Activated naive CD4-positive, alpha-beta T cell treated with anti-CD3 and anti-CD28 coated beads, Interleukin-2, amount 50 U/mL, for 24 hours (primary cell): Measurements from ENCODE around the gene NT5DC2.
A peak's percentile ranks its signal among the peaks of the same experiment; 100 is the strongest.

Experiments
- H3K27ac Mint-ChIP-seq: one replicate; pipeline ENCODE4 v1.8.0; 2021; ENCODE audit warnings: mild to moderate bottlenecking, mixed read lengths
- H3K27me3 Mint-ChIP-seq: one replicate; pipeline ENCODE4 v1.8.0; 2021; ENCODE audit warnings: mixed read lengths
- H3K36me3 Mint-ChIP-seq: one replicate; pipeline ENCODE4 v1.8.0; 2021; ENCODE audit warnings: mixed read lengths
- H3K4me1 Mint-ChIP-seq: one replicate; pipeline ENCODE4 v1.8.0; 2021; ENCODE audit warnings: mixed read lengths
- H3K4me3 Mint-ChIP-seq: one replicate; pipeline ENCODE4 v1.8.0; 2021; ENCODE audit warnings: mild to moderate bottlenecking, mixed read lengths
- H3K9me3 Mint-ChIP-seq: one replicate; pipeline ENCODE4 v1.8.0; 2021; ENCODE audit warnings: mixed read lengths

The NT5DC2 gene

GRCh38 chr3:52546111-52546901 lies 12.6 kb upstream of the NT5DC2 start:
- H3K4me1 Mint-ChIP-seq: peaks cover 6% of the 10 kb centered on the region
- peaks cover 2% of the 10 kb centered on the region for H3K36me3 Mint-ChIP-seq
- H3K4me3 Mint-ChIP-seq: no peak overlapping the region
- no peaks in the 10 kb centered on the region for H3K9me3 Mint-ChIP-seq
- no peaks in the 10 kb centered on the region for H3K27me3 Mint-ChIP-seq
- H3K27ac Mint-ChIP-seq: peak overlapping the region; percentile 65

DNA sequence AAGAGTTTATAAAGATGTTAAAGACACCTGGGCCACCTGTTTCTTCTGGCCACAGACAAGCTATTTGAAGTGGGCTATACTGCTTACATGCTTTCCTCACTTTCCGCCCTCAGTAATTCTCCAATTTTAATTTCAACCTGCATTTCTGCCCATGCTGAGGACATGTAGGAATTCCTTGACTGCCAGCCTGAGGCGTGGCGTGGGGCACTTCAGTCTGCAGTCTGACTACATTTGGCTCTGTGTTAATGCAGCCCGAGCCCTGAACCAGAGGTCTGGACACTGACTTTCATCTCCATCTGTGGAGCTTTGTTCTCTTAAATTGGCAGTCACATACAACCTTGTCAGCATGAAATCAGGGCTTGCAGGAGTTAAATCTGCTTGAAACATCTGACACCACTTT lies 11.3 kb upstream of the NT5DC2 start:
- Mint-ChIP-seq H3K36me3 (peaks cover 2% of the 10 kb centered on the region), H3K9me3 (no peaks in the 10 kb centered on the region), H3K27me3 (no peaks in the 10 kb centered on the region), H3K4me3 (no peak overlapping the region), H3K4me1 (peaks cover 15% of the 10 kb centered on the region), H3K27ac (no peak overlapping the region)

DNA sequence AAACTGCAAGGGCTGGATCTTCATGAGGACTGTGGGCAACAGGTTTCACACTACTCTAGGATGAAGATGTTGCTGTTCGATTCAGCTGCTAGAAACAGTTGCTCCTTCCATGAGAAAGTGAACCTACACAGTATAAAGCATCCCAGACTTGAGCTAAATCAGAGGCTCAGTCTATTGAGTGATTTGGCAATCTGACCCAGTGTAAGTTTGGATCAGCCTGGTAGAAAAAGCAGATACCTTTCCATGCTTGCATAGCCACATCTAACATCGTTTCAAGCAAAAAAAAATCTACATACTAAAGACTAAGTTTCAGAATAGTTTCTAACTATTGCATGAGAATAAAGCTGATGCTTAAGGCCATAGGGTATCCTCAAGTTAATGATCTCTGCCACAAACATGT lies 7.4 kb upstream of the NT5DC2 start:
- Mint-ChIP-seq H3K4me1 (peaks cover 39% of the 10 kb centered on the region), H3K27ac (no peak overlapping the region), H3K4me3 (no peak overlapping the region), H3K36me3 (peaks cover 13% of the 10 kb centered on the region), H3K9me3 (no peaks in the 10 kb centered on the region), H3K27me3 (no peaks in the 10 kb centered on the region)

GRCh38 chr3:52539010-52539653 lies 5.5 kb upstream of the NT5DC2 start:
- Mint-ChIP-seq H3K9me3 (no peaks in the 10 kb centered on the region), H3K27ac (peak overlapping the region; percentile 87), H3K4me1 (peaks cover 47% of the 10 kb centered on the region), H3K4me3 (peak overlapping the region; percentile 100), H3K27me3 (no peaks in the 10 kb centered on the region), H3K36me3 (peaks cover 13% of the 10 kb centered on the region)

DNA sequence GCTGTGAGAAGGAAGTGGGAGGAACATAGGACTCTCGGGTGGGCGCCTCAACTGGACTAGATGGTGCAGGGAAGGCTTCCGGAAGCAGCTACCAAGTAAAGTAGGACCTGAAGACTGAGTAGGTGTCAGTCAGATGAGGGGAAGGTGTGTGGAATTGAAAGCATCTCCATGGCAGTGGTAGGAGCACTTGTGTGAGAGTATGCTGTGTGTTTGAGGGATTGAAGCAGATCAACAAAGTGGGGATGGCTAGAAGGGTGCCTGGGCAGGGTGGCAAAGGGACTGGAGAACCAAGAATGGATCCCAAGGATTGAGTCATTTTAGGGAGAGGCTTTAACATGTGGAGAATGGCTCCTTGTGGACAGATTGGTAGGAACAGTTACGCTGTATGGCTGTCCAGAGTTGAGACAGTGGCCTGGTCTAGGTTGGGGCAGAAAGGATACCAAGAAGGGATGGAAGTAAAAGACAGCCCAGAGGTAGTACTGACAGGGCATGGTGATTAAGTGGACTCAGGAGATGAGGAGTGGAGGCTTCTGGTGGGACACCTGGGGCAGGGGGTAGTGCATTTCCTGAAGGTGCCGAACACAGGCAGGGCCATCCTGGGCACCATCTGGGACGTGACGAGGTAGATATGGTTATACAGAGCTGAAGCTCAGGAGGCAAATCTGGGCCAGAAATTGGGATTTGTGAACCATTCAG lies 4.2 kb upstream of the NT5DC2 start:
- H3K27me3 Mint-ChIP-seq: no peaks in the 10 kb centered on the region
- H3K9me3 Mint-ChIP-seq: no peaks in the 10 kb centered on the region
- peak overlapping the region; percentile 85 for H3K27ac Mint-ChIP-seq
- H3K4me1 Mint-ChIP-seq: peaks cover 47% of the 10 kb centered on the region
- peak overlapping the region; percentile 100 for H3K4me3 Mint-ChIP-seq
- peaks cover 13% of the 10 kb centered on the region for H3K36me3 Mint-ChIP-seq

DNA sequence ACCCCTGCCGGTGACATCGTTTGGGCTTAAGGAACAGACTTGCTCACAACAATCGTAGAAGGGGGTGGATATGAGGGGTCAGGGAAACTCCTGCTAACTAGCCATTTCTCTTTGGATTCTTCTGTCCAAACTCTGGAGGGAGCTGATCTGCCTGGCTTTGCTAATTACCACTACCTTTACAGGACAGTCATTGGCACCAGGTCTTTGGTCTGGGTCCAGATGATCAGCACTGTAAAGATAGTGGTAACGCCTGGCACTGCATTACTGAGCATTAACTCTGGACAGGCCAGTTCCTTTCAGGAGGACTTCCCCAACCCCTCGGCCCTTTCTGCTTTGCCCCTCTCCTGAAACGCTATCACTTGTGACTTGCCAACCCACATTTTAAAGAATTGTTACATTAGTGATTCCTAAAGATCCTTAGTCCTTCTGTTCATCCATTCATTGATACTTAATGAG lies 3.5 kb upstream of the NT5DC2 start:
- H3K27me3 Mint-ChIP-seq: no peaks in the 10 kb centered on the region
- no peaks in the 10 kb centered on the region for H3K9me3 Mint-ChIP-seq
- H3K27ac Mint-ChIP-seq: peak overlapping the region; percentile 99
- peak overlapping the region; percentile 100 for H3K4me3 Mint-ChIP-seq
- peaks cover 13% of the 10 kb centered on the region for H3K36me3 Mint-ChIP-seq
- peaks cover 47% of the 10 kb centered on the region for H3K4me1 Mint-ChIP-seq

GRCh38 chr3:52536369-52537164 lies 2.9 kb upstream of the NT5DC2 start, which contains the start of gene UQCC5:
UQCC5 (plus strand) TSS chr3:52536605; CDS start chr3:52536756, 151 bp downstream.
- Mint-ChIP-seq H3K36me3 (peaks cover 13% of the 10 kb centered on the region), H3K4me1 (peaks cover 47% of the 10 kb centered on the region), H3K9me3 (no peaks in the 10 kb centered on the region), H3K4me3 (peak within 1 kb of the TSS; percentile 100), H3K27ac (peak within 1 kb of the TSS; percentile 99), H3K27me3 (no peaks in the 10 kb centered on the region)

DNA sequence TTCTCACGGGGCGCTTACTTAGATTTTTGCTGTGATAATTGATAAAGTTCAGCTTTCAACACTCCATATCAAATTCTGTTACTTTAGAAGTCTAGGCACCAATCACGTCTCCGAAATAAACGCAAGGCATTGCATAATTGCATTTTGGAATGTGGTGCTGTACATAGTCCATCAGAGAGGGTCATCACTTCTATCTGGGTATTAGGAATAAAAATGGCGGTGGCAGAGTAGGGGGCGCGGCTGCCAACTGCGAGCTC lies 2.4 kb upstream of the NT5DC2 start:
- no peaks in the 10 kb centered on the region for H3K9me3 Mint-ChIP-seq
- H3K27me3 Mint-ChIP-seq: no peaks in the 10 kb centered on the region
- H3K27ac Mint-ChIP-seq: peak overlapping the region; percentile 99
- H3K36me3 Mint-ChIP-seq: peaks cover 13% of the 10 kb centered on the region
- H3K4me3 Mint-ChIP-seq: peak overlapping the region; percentile 100
- H3K4me1 Mint-ChIP-seq: peaks cover 42% of the 10 kb centered on the region

GRCh38 chr3:52535411-52536111 lies 1.9 kb upstream of the NT5DC2 start:
- Mint-ChIP-seq H3K36me3 (peaks cover 13% of the 10 kb centered on the region), H3K9me3 (no peaks in the 10 kb centered on the region), H3K27ac (peak overlapping the region; percentile 99), H3K4me3 (peak overlapping the region; percentile 100), H3K4me1 (peaks cover 37% of the 10 kb centered on the region), H3K27me3 (no peaks in the 10 kb centered on the region)

DNA sequence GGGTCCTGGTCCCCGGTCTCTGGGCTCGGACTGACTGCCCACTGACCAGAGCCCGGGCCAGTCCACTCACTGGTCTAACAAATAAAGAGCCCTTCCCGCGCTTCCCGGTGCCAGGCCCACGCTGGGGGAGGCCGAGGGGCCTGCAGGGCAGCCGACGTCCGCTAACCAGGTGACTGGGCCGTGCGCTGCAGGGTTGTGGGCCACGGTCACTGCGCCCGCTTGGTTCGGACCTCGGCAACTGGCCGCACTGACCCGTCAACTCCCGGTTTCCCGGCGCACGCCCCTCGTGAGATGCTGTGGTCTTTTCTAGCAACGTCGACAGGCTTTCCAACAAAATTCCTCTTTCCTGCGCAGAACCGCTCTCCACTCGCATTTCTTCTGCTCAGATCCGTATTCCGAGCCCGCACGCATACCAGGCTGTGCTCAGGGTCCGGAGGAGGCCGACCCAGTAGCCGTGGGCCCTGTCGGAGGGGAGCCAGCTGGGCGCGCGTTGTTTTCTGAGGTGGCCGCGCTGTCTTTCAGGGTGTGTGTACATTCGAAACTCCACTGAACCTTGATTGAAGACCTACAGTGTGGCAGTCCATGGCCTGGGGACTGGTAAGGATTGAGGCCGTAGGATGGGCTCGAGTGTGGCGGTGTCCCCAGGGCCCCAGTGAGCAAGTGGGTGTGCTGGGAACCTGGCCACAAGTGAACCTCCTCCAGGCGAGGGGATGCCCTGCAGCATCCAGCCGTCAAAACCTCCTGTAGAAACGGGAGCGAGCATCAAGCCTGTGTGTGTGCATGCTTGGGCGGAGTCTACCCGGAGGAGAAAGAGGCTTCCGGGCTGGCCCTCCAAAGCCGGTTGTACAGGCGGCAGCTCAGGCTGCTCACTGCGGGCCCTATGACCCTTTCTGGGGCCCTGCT lies 875 bp upstream of the NT5DC2 start:
- H3K4me3 Mint-ChIP-seq: peak overlapping the region; percentile 82
- H3K27me3 Mint-ChIP-seq: no peaks in the 10 kb centered on the region
- peak overlapping the region; percentile 79 for H3K27ac Mint-ChIP-seq
- H3K36me3 Mint-ChIP-seq: peaks cover 13% of the 10 kb centered on the region
- peaks cover 35% of the 10 kb centered on the region for H3K4me1 Mint-ChIP-seq
- H3K9me3 Mint-ChIP-seq: no peaks in the 10 kb centered on the region

DNA sequence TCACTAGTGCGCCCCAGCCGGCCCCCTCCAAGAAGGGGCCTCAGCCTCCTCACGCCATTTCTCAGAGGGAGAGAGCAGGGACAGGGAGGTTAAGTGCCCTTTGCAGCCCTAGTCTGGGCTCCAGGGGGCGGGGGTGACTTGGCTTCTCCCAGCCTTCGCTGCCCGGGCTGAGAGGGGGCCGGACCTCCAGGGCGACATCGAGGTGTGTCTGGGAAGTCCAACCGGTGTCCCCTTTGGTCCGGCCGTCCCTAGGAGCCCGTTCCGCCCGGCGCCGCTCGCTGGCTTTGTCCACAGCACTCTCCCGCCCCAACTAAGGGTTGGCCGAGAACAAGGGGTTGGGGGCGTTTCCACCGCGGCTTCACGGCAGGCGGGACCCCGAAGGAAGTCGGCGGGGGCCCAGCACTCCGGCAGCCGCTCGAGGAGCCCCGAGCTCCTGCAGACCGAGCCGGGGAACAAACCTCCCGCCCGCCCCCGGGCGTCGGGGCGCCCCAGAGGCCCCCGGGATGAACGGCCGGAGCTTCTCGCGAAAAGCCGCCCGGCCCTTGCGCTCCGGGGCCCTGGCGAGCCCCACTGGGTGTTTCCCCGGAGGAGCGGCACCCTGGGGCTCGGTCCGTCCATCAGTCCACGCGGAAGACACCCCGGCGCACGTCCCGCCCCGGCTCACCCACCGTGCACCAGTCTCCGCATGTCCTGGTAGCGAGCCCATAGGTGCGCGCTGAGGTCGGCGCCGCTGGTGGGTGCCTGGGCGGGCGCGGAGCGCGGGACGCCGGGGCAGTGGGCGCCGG lies 627 bp downstream of the NT5DC2 start:
- H3K9me3 Mint-ChIP-seq: no peaks in the 10 kb centered on the region
- H3K27ac Mint-ChIP-seq: no peak overlapping the region
- H3K27me3 Mint-ChIP-seq: no peaks in the 10 kb centered on the region

GRCh38 chr3:52532517-52532837 lies 1.2 kb downstream of the NT5DC2 start:
- peak overlapping the region; percentile 66 for H3K4me3 Mint-ChIP-seq
- peaks cover under 1% of the 10 kb centered on the region for H3K36me3 Mint-ChIP-seq
- no peaks in the 10 kb centered on the region for H3K27me3 Mint-ChIP-seq
- H3K27ac Mint-ChIP-seq: no peak overlapping the region
- H3K4me1 Mint-ChIP-seq: peaks cover 16% of the 10 kb centered on the region
- H3K9me3 Mint-ChIP-seq: no peaks in the 10 kb centered on the region

More for the DNA sequence above, 627 bp downstream of the NT5DC2 start:
- Mint-ChIP-seq H3K36me3 (peaks cover 6% of the 10 kb centered on the region), H3K4me3 (peak overlapping the region; percentile 66), H3K4me1 (peaks cover 21% of the 10 kb centered on the region)

- Mint-ChIP-seq H3K4me1 (peaks cover 13% of the 10 kb centered on the region), H3K4me3 (no peak overlapping the region), H3K27ac (no peak overlapping the region), H3K36me3 (no peaks in the 10 kb centered on the region), H3K9me3 (no peaks in the 10 kb centered on the region), H3K27me3 (no peaks in the 10 kb centered on the region)
Measured at GRCh38 chr3:52531860-52532516, 1.7 kb downstream of the NT5DC2 start.
